GM18499 (cell line): ENCODE results near the gene FAM20C.

Source experiments
- ATAC-seq: cut with Tn5 transposase; IDR thresholded peaks from one replicate; pipeline ENCODE4 v1.9.1; 2021; ENCODE audit warnings: moderate number of reproducible peaks; ENCODE audit not compliant: insufficient read depth, unreplicated experiment

FAM20C gene

DNA sequence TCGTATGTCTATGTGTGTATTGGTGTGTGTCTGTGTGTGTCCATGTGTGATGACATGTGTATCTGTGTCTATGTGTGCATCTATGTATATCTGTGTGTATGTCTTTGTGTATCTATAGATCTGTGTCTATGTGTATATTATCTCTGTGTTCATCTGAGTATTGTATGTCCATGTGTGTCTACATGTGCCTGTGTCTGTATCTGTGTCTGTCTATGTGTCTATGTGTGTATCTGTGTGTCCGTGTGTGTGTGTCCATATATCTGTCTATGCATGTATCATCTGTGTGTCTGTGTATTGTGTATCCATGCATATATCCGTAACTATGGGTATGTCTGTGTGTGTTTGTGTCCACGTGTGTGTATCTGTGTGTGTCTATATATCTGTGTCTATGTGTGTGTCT, 2.7 kb upstream of the FAM20C start:
- ATAC-seq, result no peak

DNA sequence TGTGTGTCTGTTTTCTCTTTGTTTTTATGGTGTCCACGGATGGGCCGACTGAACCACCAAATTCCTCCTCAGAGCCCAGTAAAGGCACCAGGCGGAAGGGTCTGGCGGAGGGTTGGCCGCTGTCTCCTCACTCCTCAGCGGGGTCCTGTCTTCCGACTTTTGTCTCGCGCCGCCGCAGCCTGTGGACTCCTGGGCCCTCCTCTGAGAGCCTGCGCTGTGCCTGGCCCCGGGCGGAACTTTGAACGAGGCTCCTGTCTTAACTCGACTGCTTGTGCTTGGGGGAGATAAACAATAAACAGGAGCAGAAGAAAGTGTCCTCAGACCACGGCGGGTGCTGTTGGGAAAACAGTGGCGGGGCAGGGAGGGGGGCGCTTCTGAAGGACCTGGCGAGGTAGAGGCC, 2.2 kb upstream of the FAM20C start:
- no peak for ATAC-seq

- ATAC-seq, result no peak
Observed at GRCh38 chr7:191105-191980, 1.0 kb upstream of the FAM20C start.

- no peak for ATAC-seq
Observed at GRCh38 chr7:192701-193480, 520 bp downstream of the FAM20C start.

DNA sequence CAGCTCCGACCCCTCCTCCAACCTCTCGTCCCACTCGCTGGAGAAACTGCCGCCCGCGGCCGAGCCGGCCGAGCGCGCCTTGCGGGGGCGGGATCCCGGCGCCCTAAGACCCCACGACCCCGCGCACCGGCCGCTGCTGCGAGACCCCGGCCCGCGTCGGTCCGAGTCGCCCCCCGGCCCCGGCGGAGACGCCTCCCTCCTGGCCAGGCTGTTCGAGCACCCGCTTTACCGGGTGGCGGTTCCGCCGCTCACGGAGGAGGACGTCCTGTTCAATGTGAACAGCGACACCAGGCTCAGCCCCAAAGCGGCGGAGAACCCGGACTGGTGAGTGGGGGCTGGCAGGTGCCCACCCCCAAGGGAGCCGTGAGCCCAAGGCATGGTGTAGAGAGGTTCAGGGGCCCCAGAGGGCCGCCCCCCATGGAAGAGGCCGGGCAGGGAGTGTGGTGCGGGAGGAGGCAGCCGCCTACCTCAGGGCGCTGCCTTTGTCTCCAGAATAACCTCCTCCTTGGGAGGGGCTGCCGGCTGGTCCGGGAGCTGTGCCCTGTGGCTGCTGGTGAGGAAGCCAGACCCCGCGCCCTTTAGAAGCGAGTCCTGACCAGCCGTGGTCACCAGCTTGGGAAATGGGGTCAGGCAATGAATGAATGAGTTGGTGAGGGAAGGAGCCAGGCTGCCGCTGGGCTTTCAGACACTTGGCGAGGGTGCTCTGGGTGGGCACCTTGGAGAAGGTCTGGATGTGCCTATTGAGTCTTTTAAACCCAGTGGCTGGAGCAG, 1.3 kb downstream of the FAM20C start:
- ATAC-seq, result no peak

DNA sequence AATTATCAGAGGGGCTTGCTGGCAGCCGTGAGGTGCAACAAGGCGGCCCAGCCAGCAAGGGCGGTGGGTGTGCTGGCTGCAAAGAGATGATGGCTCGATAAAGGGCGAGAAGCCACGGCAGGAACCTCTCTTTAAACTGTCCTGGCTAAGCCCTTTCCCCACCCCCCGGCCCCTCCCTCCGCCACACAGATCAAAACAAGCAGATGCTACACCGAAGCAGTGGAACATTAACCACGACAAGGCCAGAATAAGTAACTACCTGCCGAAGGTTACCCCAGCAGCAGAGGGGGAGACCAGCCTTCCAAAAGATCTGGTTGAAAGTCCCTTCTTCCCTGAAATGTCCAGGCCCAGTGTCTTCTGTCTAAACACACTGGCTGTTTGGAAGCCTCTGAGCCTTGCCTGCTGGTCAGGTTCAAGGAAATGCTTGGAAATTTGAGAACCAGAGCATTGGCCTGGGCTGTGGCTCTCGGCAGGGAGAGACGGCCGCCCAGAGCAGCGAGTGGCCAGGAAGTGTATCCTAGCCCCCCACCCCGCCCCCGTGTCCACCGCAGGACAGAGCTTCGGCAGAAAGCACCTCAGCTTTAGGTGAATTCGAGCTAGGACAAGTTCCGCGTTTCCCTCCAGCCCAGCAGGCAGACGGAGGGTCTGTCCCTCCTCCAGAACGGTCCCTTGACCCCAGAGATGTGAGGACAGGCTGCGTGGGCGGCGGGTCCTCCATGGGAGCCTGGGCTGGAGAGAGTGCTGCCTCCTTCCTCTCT, 2.1 kb downstream of the FAM20C start:
- no peak for ATAC-seq

DNA sequence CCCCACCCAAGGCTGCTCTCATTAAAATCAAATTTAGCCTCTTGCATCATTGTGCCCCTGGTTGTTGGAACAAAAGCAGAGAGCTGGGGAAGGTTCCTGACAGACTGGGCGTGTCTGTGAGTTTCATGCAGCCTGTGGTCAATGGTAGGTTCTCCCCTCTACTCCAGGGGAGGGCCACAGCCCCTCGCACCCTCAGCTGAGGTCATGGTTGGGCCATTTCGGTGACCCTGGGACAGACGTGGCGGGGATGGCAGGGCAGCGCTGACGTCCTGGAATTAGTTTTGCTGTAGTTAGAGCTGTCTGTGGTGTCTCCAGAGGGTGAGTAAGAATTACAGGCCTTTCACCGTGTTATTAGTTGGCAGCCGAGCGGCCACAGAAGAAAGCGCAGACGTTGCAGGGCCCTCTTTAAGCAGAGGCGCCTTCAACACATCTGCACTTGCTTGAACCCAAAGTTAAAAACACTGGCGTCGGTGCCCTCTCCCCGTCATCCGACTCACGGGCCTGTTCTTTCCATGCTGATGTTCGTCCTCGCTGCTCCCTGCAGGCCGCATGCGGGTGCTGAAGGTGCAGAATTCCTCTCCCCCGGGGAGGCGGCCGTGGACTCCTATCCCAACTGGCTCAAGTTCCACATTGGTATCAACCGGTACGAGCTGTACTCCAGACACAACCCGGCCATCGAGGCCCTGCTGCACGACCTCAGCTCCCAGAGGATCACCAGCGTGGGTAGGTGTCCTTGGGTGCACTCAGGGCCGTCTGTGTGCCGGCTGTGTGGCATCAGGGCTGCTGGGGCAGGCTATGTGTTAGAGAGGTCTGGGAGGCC, 2.8 kb downstream of the FAM20C start:
- ATAC-seq, result no peak

GRCh38 chr7:195830-196128, 3.4 kb downstream of the FAM20C start:
- ATAC-seq, result no peak

DNA sequence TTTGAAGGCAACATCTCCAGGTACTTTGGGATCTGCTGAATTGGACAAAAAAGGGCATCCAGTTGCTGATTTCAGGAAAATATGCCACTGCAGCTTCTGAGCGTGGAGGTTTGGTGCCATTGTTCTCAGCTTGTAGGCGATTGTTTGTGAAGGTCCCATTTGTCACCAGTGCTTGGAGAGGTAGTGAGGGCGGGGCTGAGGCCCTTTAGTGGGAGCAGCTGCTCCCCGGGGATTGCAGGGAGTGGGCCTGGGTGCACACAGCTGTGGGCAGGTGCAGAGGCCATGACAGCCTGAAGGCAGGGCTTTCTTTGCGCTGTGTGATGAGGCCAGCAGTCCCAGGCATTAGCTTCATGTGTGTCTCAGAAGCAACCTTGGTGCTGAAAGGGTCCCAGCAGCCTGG, 3.9 kb downstream of the FAM20C start:
- no peak for ATAC-seq

GRCh38 chr7:196778-197321, 4.5 kb downstream of the FAM20C start:
- no peak for ATAC-seq

- no peak for ATAC-seq
Observed at GRCh38 chr7:197413-198335, 5.3 kb downstream of the FAM20C start.

DNA sequence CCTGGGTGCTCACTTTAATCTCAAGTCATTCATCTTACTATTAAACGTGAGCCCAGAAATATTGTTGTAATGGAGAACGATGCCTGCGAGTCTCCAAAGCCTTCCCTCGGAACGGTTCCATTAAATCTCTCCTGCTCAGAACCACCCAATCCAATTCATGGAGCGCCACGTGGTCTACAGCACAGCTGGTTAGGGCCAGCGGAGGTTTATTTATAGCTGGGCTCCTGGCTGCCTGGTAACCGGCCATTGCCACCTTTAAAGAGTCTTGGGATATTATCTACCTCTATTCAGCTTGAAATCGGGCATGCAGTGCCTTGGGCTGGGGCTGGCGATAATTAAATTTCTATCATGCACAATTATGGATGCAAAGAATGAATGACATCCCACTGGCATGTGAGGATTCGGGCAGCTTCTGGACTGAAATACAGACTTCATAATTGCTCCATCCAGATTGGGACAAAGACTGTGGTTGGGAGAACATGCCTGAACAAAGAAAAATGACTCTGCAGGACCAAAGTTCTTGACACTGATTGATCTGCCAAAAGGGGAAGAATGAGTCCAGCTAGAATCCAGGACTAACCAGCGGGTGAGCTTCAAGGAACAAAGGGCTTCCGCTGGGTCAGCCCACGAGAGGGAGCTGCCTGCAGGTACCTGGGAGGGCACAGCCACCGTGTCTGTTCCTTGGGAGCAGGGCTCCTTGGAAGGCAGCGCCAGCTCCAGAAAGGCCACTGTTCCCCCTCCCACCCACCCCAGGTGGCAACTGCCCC, 7.3 kb downstream of the FAM20C start:
- no peak for ATAC-seq

GRCh38 chr7:200290-200689, 7.9 kb downstream of the FAM20C start:
- ATAC-seq, result no peak

DNA sequence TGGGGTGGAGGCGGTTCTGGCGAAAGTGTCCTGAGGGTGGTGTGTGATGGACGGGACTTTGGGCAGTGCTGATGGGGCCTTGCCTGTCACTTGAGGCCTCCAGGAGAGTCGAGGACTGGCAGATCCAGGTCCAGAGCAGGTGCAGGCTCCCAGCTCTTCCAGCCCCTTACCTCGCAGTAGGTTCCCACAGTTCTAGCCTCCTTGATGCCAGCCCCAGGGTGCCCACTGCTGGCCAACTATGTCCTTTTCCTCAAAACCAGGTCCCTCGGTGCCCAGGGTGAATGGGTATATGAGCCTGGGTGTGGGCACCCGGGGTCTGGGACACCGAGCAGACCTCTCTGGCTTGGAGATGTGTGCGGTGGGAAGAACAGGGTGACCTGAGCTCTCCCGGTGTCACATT, 8.3 kb downstream of the FAM20C start:
- ATAC-seq, result no peak

GRCh38 chr7:204326-204725, 12.0 kb downstream of the FAM20C start:
- no peak for ATAC-seq

DNA sequence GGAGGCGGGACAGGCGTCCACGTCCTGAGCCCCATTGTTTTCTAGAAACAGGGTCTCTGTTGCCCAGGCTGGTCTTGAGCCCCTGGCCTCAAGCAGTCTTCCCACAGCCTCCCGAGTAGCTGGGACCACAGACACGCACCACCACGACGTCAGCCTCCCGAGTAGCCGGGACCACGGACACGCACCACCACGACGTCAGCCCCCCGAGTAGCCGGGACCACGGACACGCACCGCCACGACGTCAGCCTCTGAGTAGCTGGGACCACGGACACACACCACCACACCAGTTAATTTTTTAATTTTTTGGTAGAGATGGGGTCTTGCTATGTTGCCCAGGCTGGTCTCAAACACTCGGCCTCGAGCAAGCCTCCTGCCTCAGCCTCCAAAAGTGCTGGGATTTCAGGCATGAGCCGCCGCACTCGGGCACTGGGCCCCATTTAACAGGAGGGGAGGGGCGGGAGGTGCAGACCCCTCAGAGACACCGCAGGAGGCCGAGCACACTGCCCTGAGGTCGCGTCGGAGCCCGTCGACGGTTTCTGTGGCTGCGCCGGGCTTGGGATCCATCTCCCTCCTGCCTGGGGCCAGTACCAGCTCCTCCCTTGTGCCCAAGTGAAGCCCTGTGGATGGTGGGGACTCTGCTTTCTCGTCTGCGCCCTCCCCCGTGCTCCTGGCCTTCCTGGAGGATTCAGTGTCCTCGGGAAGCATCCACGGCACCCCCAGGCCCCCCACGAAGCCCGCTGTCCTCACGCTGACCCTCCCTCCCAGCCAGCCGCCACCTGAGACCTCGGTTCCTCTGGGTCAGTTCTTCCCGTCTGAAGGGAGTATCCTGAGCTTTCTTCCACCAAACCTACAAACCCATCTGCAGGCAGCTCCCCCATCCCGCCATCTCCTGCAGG, 13.0 kb downstream of the FAM20C start:
- no peak for ATAC-seq
